HCT116 (cell line): Measurements from ENCODE around the gene DENND1A.

Experiments
- SP1 ChIP-seq: IDR thresholded peaks from 2 replicates; pipeline ENCODE4 v1.6.1; 2012; ENCODE audit warnings: low read depth
- SRF ChIP-seq: IDR thresholded peaks from 2 replicates; pipeline ENCODE4 v1.6.1; 2012; ENCODE audit warnings: low read depth

DNA sequence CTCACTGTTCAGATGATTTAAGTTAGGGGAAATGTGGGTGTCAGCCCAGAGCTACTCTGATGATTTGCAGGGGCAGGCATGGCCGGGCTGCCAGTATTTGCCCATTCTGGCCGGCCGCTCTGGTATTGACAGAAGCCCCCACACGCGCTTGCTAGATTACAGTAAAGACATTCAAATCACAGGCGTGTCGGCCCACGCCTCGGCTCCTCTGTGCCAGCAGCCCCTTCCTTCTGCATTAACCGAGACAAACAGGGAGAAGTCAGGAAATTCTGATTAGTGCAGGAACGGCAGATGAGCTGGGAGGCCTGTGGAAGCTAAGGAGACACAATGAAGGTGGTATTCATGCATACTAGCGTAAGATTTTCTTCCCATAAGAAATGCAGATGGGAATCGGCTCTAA is 460.6 kb downstream of the DENND1A start:
- TF ChIP-seq SP1 (no peak), SRF (no peak)
